RCC 7860 (cell line): Measurements from ENCODE around the gene SUOX.
"Not testable (repeated sequence)": the region's sequence is repeated elsewhere in the genome, so short reads cannot be mapped to it uniquely, and the experiment has no call there.

Experiments used
- DNase-seq: peaks from one replicate; pipeline ENCODE4 v3.0.0-alpha.2; 2015; ENCODE audit warnings: low spot score
- FAIRE-seq: peaks from 2 replicates; lab custom pipeline; 2012; peaks lifted over from hg19 to GRCh38; lab: Jason Lieb, UNC

The SUOX gene

GRCh38 chr12:55982319-55982936, 14.6 kb upstream of the SUOX start:
- FAIRE-seq, result peak; percentile 57
- peak; percentile 61 for DNase-seq

GRCh38 chr12:55983232-55983842, 13.7 kb upstream of the SUOX start:
- FAIRE-seq (no peak), DNase-seq (no peak)

GRCh38 chr12:55984861-55985260, 12.2 kb upstream of the SUOX start:
- FAIRE-seq (no peak), DNase-seq (no peak)

- no peak for DNase-seq
- no peak for FAIRE-seq
Observed at GRCh38 chr12:55985341-55985740, 11.7 kb upstream of the SUOX start.

- not testable (repeated sequence) for FAIRE-seq, DNase-seq
Observed at GRCh38 chr12:55985976-55986375, 11.1 kb upstream of the SUOX start.

GRCh38 chr12:55991110-55991509, 6.0 kb upstream of the SUOX start:
- FAIRE-seq (no peak), DNase-seq (no peak)

- FAIRE-seq (no peak), DNase-seq (no peak)
Observed at GRCh38 chr12:55993230-55993853, 3.7 kb upstream of the SUOX start.

DNA sequence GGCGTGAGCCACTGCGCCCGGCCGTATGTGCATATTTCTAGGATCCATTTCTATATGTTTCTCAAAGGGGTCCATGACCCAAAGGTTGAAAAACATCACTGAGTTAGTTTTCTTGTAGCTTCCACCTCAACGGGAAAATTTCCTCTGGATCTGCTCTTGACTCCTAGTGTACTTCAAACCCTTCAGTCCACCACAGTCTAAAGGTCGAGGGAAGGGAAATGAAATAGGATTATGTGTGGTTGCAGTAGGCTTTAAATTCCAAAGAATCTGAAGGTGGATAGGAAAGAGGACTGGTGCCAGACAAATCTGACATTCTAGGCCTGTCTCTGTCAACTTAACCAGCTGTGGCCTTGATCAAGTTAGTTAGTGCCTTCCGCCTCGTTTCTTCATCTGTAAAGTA, 1.7 kb upstream of the SUOX start:
- DNase-seq, result no peak
- FAIRE-seq, result no peak

DNA sequence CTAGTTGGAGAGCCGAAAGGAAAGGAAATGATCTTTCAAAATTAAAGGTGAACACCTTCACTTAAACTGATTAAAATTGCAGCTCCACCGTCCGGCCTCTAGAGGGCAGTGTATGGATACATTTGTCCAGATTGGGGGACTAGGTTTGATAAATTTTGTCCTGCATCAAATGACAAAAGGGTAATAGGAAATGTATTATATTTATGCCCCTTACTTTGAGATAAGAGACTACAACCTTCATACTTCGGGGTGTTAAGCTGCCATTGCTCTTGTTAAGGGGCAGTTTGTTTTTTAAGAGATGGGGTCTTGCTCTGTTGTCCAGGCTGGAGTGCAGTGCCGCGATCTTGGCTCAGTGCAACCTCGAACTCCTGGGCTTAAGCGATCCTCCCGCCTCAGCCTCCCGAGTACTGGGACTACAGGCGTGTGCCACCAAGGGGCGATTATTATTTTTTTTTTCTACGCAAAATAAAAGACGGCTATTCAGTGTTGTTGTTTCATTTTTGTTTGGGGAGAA, 818 bp upstream of the SUOX start:
- DNase-seq, result peak; percentile 55
- FAIRE-seq, result peak; percentile 72

DNA sequence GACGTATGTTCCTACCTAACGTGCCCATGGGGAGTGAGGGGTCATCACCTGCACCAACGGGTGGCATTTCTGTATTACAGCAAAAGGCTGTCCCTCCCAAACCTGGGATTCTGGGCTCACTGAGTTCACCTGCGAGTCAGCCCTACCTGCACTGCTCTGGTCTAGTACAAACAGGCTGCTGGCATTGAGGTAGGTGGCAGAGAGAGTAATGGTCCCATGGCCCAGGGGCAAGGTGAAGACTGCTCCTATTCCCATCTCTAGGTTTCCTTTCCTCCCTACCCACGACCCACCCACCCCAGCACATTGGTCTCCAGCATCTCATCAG, 421 bp downstream of the SUOX start:
- FAIRE-seq (no peak), DNase-seq (no peak)

DNA sequence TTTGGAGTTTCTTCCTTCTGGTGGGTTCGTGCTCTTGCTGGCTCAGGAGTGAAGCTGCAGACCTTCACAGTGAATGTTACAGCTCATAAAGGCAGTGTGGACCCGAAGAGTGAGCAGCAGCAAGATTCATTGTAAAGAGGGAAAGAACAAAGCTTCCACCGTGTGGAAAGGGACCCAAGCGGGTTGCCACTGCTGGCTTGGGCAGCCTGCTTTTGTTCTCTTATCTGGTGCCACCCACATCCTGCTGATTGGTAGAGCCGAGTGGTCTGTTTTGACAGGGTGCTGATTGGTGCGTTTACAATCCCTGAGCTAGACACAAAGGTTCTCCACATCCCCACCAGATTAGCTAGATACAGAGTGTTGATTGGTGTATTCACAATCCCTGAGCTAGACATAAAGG, 2.4 kb downstream of the SUOX start:
- DNase-seq, FAIRE-seq: not testable (repeated sequence)

DNA sequence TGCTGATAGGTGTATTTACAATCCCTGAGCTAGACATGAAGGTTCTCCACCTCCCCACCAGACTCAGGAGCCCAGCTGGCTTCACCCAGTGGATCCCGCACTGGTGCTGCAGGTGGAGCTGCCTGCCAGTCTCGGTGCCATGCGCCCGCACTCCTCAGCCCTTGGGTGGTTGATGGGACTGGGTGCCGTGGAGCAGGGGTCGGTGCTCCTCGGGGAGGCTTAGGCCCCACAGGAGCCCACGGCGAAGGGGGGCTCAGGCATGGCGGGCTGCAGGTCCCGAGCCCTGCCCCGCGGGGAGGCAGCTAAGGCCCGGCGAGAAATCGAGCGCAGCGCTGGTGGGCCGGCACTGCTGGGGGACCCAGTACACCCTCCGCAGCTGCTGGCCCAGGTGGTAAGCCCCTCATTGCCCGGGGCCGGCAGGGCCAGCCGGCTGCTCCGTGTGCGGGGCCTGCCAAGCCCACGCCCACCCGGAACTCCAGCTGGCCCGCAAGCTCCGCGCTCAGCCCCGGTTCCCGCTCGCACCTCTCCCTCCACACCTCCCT, 3.0 kb downstream of the SUOX start:
- not testable (repeated sequence) for DNase-seq, FAIRE-seq

GRCh38 chr12:56001487-56002100, 4.5 kb downstream of the SUOX start:
- no peak for FAIRE-seq
- no peak for DNase-seq

GRCh38 chr12:56003376-56003775, 6.3 kb downstream of the SUOX start:
- not testable (repeated sequence) for FAIRE-seq, DNase-seq

- no peak for DNase-seq
- FAIRE-seq, result no peak
Observed at GRCh38 chr12:56004211-56004610, 7.1 kb downstream of the SUOX start.

GRCh38 chr12:56007564-56008559, 10.8 kb downstream of the SUOX start:
- DNase-seq (no peak), FAIRE-seq (no peak)

GRCh38 chr12:56010111-56010570, 13.1 kb downstream of the SUOX start:
- DNase-seq (no peak), FAIRE-seq (no peak)

DNA sequence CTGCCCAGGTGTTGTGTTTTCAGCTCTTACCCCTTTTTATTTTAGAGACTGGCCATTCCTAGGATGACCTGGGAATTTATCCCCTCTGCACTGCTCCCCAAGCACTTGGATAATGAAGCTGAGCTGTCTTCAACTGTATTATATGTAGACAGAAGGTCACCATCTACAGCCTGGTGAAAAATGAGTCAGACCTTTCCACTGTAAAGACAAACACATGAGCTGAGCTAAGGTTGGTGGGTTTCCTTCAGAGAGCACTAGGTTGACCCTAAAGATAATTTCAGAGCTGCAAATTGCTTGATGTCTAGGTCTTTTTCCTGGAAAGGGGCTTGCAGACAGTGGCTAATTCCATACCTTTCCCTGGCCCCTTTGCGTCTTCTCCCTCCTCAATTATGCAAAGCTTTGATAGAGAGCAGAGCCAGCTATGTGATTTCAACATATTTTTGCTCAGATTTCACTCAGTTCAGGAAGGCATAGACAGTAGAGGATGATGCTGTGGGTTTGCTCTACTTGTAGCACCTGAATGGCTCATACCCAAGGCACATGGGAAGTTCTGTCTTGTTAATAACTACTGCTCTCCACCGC, 14.5 kb downstream of the SUOX start:
- no peak for DNase-seq
- no peak for FAIRE-seq

DNA sequence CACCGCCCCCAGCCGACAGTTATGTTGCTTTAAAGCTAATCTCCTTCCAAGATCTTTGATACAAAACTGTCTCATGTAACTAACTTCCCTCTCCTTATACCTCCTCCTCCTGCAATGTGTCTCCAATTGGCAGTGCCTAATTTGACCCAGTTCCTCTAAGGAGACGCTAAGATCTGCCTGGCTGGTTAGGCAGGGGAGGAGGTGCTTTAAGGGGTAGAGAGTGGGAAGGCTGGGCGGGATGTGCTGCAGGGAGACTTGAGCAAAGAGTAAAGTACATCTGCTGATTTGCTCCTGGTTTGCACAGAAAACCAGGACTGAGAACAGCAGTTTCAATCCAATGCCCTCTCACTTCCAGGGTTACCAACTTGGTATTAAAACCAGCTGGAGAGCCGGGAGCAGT, 16.4 kb downstream of the SUOX start:
- FAIRE-seq (no peak), DNase-seq (no peak)

DNA sequence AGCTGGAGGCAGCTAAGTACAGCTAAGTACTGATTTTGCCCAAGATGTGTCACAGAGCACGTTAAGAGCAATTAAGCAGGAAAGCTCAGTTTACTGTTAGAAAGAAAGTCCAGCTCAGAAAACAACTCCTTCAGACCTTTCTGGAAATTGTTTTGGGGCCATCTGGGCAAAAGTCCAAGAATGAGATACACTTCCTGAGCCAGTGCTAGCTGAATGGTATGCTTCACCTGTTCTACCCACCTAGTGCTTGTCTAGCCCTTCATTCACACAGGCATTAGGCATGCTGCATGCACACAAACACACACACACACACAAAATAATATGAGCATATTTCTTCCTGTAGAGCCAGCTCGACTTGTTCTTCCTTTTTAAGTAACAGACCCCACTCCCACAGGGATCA, 17.1 kb downstream of the SUOX start:
- FAIRE-seq, result no peak
- no peak for DNase-seq
